Measurements from ENCODE around the gene IGSF8. TPM values are rescaled to one million over a fixed set of nuclear protein-coding genes. Genes with fewer than 3 reads are reported as not detected.

Gene IGSF8
- total and polyA plus RNA-seq, 9 donors, result 7.3 to 45.6 (median 34.2) TPM

DNA sequence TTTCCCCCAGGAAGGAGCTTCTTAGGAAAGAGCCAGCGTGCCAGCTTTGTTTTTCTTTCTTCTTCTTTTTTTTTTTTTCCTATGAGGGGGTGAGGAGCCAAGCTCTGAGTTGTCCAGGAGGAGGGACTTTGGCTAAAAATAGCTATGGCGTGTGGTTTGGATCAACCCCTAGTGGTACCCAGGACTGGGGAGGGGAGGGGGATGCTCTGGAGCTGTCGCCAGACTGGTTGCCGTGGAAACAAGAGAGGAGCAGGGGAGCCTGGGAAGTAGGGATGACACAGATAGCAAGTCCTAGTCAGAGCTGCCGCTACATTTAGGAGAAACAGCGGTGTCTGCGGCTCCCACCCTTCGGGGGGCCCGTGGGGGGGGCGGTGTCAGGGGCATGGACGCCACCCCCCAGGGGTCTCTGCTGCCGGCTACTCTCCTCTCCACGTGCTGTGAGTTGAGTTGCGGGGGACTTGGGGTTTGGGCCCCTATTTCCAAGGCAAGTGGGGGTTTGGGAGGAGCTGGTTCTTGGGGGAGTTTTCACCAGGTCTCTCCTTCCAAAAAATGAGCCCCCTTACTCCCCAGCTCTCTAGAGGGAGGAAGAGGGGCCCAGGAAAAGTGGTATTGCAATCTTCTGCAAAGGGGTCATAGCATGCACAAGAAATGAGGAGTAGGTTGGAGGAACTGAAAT lies 17.0 kb downstream of the IGSF8 start, which contains the start of gene KCNJ9:
Gene KCNJ9, plus strand, starts transcription at position 278 of the 676 bp plus-strand sequence. CDS start 2,493 bp downstream, outside the sequence.
- Histone ChIP-seq H3K4me3 (no peak within 1 kb of the TSS), H3K9me3 (no peaks in the 10 kb centered on the region), H3K4me1 (ENCODE audit: insufficient read depth) (peaks cover 4% of the 10 kb centered on the region), H3K36me3 (no peaks in the 10 kb centered on the region), H3K27ac (no peak within 1 kb of the TSS), H3K27me3 (no peaks in the 10 kb centered on the region)
- TF ChIP-seq EP300 (IDR thresholded peaks at IDR 0.05), result no peak
- no peak for TF ChIP-seq POLR2A (IDR thresholded peaks at IDR 0.05)
- no peak for TF ChIP-seq CTCF (IDR thresholded peaks at IDR 0.05)
- WGBS, 3 donors, result 13 to 15% (median 15%) methylated on average over 13 to 14 of the region's 14 CpGs
- intact Hi-C loops (cut with DNase I), result no loop called here
- DNase-seq, result no peak

DNA sequence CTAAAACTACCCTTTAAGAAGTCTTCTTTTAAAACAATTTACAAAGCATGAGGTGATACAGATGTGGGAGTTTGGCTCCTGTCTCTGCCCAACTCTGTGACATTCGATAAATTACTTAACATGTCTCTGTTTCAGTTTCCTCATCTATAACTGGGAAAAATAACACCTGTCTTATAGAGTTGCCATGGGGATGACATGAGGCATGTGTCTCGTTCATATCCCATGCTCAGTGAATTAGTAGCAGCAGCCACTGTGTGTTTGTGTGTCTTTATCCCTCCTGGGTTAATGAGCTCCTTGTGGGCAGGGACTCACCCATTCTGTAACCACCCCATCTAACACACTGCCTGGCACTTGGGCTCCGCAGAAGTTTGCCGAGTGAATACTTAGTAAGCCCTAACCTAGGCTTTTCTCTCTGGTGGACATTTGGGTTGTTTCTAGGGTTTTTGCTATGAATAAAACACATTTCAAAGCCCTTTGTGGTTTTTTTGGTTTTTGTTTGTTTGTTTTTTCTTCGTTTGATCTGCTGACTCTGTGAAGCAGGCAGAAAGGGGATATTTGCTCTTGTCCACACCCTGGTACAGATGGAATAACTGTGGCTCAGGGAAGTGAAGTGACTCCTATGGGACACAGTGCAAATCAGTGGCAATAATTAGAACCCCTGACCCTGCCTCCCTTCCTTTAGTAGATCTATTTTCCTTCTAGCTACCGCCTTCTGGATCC lies 17.9 kb downstream of the IGSF8 start:
- no peaks in the 10 kb centered on the region for H3K9me3 ChIP-seq
- no peaks in the 10 kb centered on the region for H3K27me3 ChIP-seq
- 45 to 59% (median 48%) methylated on average over 6 of the region's 6 CpGs for WGBS, 3 donors
- no peak overlapping the region for H3K27ac ChIP-seq
- TF ChIP-seq EP300 (IDR thresholded peaks at IDR 0.05) (no peak), POLR2A (IDR thresholded peaks at IDR 0.05) (no peak), CTCF (IDR thresholded peaks at IDR 0.05) (no peak)
- no peaks in the 10 kb centered on the region for H3K36me3 ChIP-seq
- DNase-seq, result no peak
- H3K4me3 ChIP-seq, result no peak overlapping the region
- H3K4me1 ChIP-seq (ENCODE audit: insufficient read depth), result peaks cover 4% of the 10 kb centered on the region
- intact Hi-C loops (cut with DNase I), result no loop called here

- Histone ChIP-seq H3K36me3 (no peaks in the 10 kb centered on the region), H3K4me1 (ENCODE audit: insufficient read depth) (peaks cover 4% of the 10 kb centered on the region), H3K27me3 (no peaks in the 10 kb centered on the region), H3K27ac (no peak overlapping the region), H3K9me3 (no peaks in the 10 kb centered on the region), H3K4me3 (no peak overlapping the region)
- 55 to 73% (median 70%) methylated on average over 4 of the region's 4 CpGs for WGBS, 3 donors
- TF ChIP-seq EP300 (IDR thresholded peaks at IDR 0.05) (no peak), CTCF (IDR thresholded peaks at IDR 0.05) (no peak), POLR2A (IDR thresholded peaks at IDR 0.05) (no peak)
- intact Hi-C loops (cut with DNase I), result no loop called here
- no peak for DNase-seq
Observed at GRCh38 chr1:160079448-160079847, 19.0 kb downstream of the IGSF8 start.

DNA sequence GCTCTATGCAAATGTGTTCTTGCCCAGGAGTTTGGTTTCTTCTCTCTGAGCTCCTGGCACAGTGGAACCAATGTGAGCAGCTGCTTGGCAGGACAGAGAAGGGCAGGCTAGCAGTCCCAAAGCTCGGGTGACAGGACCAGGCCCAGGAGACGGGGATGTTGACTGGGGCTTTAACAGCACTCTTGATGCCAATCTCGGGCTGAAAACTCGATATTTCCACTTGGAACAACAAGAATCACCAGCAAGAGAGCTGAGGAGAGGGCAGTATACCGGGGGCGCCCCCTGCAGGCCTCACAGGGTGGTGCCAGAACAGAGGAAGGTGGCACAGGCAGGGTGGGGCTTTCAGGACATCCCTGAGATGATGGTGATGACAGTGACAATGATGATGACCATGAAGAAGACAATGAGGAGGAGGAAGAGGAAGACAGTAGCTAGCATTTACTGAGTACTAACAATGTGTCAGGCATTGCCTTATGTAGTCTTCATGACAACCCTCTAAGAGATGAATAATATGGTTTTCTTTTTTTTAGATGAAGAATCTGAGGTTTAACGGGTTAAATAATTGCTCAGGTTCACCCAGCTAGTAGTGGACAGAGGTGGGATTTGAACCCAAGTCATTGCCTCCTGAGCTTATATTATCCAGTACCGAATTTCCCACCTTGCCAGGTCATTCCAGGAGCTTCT lies 19.8 kb downstream of the IGSF8 start:
- no peaks in the 10 kb centered on the region for H3K27me3 ChIP-seq
- 19 to 25% (median 22%) methylated on average over 8 of the region's 8 CpGs for WGBS, 3 donors
- H3K36me3 ChIP-seq, result no peaks in the 10 kb centered on the region
- no peaks in the 10 kb centered on the region for H3K9me3 ChIP-seq
- TF ChIP-seq POLR2A (IDR thresholded peaks at IDR 0.05) (no peak), CTCF (IDR thresholded peaks at IDR 0.05) (no peak), EP300 (IDR thresholded peaks at IDR 0.05) (no peak)
- H3K27ac ChIP-seq, result no peak overlapping the region
- H3K4me1 ChIP-seq (ENCODE audit: insufficient read depth), result peaks cover 2% of the 10 kb centered on the region
- intact Hi-C loops (cut with DNase I), result no loop called here
- H3K4me3 ChIP-seq, result no peak overlapping the region
- DNase-seq, result no peak

Measured in ovary (tissue), 9 donors.